Prostate gland (tissue), 2 donors: ENCODE results near the gene BBC3.

Experiments used
- POLR2A ChIP-seq: fragments of 450-650 bp; IDR thresholded peaks from one replicate; pipeline ENCODE4 v1.6.1; 2016; ENCODE audit warnings: antibody characterized with exemption, mild to moderate bottlenecking
- TF ChIP-seq, protein P1 (sequence below), 4 experiments: fragments of 200-600 bp in 2 of 4; fragments of 450-650 bp in 2 of 4; sonication (generic) in 2 of 4; IDR thresholded peaks; 1 replicate in 3 of 4; 2 replicates in 1 of 4; pipeline ENCODE4 v1.5.1; 2016 to 2019; ENCODE audit warnings: antibody characterized with exemption in 4 of 4, mild to moderate bottlenecking in 2 of 4, moderate library complexity in 2 of 4

- TF ChIP-seq, protein P1, sequence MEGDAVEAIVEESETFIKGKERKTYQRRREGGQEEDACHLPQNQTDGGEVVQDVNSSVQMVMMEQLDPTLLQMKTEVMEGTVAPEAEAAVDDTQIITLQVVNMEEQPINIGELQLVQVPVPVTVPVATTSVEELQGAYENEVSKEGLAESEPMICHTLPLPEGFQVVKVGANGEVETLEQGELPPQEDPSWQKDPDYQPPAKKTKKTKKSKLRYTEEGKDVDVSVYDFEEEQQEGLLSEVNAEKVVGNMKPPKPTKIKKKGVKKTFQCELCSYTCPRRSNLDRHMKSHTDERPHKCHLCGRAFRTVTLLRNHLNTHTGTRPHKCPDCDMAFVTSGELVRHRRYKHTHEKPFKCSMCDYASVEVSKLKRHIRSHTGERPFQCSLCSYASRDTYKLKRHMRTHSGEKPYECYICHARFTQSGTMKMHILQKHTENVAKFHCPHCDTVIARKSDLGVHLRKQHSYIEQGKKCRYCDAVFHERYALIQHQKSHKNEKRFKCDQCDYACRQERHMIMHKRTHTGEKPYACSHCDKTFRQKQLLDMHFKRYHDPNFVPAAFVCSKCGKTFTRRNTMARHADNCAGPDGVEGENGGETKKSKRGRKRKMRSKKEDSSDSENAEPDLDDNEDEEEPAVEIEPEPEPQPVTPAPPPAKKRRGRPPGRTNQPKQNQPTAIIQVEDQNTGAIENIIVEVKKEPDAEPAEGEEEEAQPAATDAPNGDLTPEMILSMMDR (IDR thresholded peaks at IDR 0.05): peak; percentile 94 to 99 (median 98)
- peak; percentile 24 for TF ChIP-seq POLR2A
These were observed 13.0 kb upstream of the BBC3 start for GRCh38 chr19:47243776-47244547.
